ENCODE results near the gene HRH1. TPM values are rescaled to one million over a fixed set of nuclear protein-coding genes. Genes with fewer than 3 reads are reported as not detected.
A peak's percentile ranks its signal among the peaks of the same experiment; 100 is the strongest.

HRH1 gene
- total RNA-seq, 4 donors from 2014 or later, result 0.75 to 1.2 (median 0.98) TPM

DNA sequence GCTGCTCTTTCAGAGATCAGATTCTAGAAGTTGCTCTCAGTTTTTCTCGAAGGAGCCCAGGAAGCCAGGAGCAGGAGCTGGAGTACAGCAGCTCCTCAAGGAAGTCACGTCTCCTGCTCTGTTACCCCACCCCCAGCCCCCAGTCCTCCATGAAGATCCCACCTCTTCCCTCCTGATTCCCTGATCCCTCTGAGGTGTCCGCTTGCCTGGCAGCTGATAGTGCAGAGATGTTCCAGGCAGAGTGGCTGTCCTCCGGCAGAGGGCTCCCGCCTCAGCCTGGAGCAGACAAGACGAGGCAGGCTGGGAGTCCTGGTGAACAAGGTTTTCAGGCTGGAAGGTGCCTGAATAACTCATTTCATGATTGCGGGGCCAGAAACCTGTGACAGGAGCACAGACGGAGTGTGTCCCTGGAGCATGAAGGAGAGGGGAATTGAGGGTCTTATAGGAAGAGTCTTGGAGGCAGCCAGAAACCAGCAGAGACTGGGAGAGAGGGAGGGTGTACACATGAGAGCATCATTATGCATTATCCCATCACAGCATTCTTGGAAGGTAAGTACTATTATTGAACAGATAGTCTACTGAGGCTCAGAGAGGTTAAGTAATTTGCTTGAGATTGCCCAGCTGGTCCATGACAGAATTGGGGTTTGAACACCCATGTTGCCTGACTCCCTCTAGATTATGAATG, 1.2 kb downstream of the HRH1 start:
- in situ Hi-C loops (cut with MboI; ENCODE audit: low sequenced_read_pairs in 4 of 4), result no loop called here
- H3K27ac ChIP-seq, result peak overlapping the region in 1 of 4 donors; percentile 40
- peaks cover 23 to 33% (median 29%) of the 10 kb centered on the region in 3 donors for H3K27me3 ChIP-seq
- peak overlapping the region; percentile 39 to 55 (median 51) for H3K4me3 ChIP-seq
- TF ChIP-seq POLR2A (IDR thresholded peaks at IDR 0.05), result no peak
- TF ChIP-seq, protein P1, sequence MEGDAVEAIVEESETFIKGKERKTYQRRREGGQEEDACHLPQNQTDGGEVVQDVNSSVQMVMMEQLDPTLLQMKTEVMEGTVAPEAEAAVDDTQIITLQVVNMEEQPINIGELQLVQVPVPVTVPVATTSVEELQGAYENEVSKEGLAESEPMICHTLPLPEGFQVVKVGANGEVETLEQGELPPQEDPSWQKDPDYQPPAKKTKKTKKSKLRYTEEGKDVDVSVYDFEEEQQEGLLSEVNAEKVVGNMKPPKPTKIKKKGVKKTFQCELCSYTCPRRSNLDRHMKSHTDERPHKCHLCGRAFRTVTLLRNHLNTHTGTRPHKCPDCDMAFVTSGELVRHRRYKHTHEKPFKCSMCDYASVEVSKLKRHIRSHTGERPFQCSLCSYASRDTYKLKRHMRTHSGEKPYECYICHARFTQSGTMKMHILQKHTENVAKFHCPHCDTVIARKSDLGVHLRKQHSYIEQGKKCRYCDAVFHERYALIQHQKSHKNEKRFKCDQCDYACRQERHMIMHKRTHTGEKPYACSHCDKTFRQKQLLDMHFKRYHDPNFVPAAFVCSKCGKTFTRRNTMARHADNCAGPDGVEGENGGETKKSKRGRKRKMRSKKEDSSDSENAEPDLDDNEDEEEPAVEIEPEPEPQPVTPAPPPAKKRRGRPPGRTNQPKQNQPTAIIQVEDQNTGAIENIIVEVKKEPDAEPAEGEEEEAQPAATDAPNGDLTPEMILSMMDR (IDR thresholded peaks at IDR 0.05 in 4 of 5, conservative IDR thresholded peaks at IDR 0.05 in 1 of 5), result peak; percentile 0 to 61 (median 53)
- peaks cover 7 to 10% of the 10 kb centered on the region in 2 donors for H3K4me1 ChIP-seq
- no peaks in the 10 kb centered on the region for H3K9me3 ChIP-seq
- H3K36me3 ChIP-seq, result no peaks in the 10 kb centered on the region
- ATAC-seq, result peak; percentile 68 to 80
- peak; percentile 19 to 48 for DNase-seq
- intact Hi-C loops (cut with DNase I; ENCODE audit: low total_unique reads), result loop anchor here (1.0 to 10.0 kb wide), 4 partner anchors 52 to 180 kb away; no protein-coding TSS in a partner anchor

DNA sequence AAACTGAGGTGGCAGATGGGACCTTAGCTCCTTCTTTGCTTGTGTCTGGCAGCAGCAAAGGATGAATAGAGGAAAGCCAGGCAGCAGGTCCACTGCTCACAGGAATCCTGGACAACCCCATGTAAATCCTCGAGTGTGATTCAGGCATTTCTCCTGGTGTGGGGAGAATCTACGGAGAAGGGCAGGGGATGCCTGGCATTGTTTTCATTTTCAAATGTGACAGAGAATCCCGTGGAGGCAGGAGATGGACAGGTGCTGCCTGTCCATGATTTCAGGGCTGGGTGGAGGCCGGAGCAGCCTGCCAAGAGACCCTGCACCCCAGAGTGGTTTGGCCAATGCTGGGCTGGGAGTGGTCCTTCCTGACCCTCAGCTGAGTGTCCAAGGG, 1.7 kb downstream of the HRH1 start:
- ATAC-seq (no peak), DNase-seq (no peak)
- intact Hi-C loops (cut with DNase I; ENCODE audit: low total_unique reads) (loop anchor here (5.0 to 10.0 kb wide), 2 partner anchors 51 to 91 kb away; no protein-coding TSS in a partner anchor), in situ Hi-C loops (cut with MboI; ENCODE audit: low sequenced_read_pairs in 4 of 4) (no loop called here)
- Histone ChIP-seq H3K27ac (no peak overlapping the region), H3K4me3 (no peak overlapping the region), H3K4me1 (peaks cover 7 to 10% of the 10 kb centered on the region in 2 donors), H3K36me3 (no peaks in the 10 kb centered on the region), H3K27me3 (peaks cover 23 to 33% (median 29%) of the 10 kb centered on the region in 3 donors), H3K9me3 (no peaks in the 10 kb centered on the region)
- TF ChIP-seq POLR2A (IDR thresholded peaks at IDR 0.05), result no peak
- TF ChIP-seq, protein P1 (IDR thresholded peaks at IDR 0.05 in 4 of 5, conservative IDR thresholded peaks at IDR 0.05 in 1 of 5), result no peak

DNA sequence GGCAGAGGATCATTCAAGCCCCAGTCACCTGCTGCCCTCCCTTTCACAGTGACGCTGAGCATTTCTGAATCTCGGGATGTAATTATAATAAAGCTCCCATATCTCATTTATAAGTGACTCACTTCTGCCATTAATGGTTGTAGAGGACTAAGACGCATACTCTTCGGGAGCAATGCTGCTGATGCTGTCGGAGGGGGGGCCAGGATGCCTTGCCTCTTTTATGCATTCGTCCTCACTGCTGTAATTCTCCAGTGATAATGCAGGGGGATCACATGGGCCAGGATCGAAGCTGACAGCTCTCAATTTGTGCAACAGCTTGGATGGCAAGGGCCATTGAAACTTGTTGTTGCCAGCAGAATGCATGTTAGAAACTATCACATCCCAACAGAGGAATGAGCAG, 3.1 kb downstream of the HRH1 start:
- no peak overlapping the region for H3K27ac ChIP-seq
- in situ Hi-C loops (cut with MboI; ENCODE audit: low sequenced_read_pairs in 4 of 4) (no loop called here), intact Hi-C loops (cut with DNase I; ENCODE audit: low total_unique reads) (loop anchor here (5.0 to 10.0 kb wide), 2 partner anchors 50 to 93 kb away; no protein-coding TSS in a partner anchor)
- H3K4me1 ChIP-seq, result peaks cover 7 to 10% of the 10 kb centered on the region in 2 donors
- no peak for ATAC-seq
- no peak overlapping the region for H3K4me3 ChIP-seq
- TF ChIP-seq, protein P1 (IDR thresholded peaks at IDR 0.05 in 4 of 5, conservative IDR thresholded peaks at IDR 0.05 in 1 of 5), result no peak
- no peak for TF ChIP-seq POLR2A (IDR thresholded peaks at IDR 0.05)
- no peaks in the 10 kb centered on the region for H3K9me3 ChIP-seq
- H3K27me3 ChIP-seq, result peaks cover 23 to 33% (median 29%) of the 10 kb centered on the region in 3 donors
- DNase-seq, result no peak
- no peaks in the 10 kb centered on the region for H3K36me3 ChIP-seq

DNA sequence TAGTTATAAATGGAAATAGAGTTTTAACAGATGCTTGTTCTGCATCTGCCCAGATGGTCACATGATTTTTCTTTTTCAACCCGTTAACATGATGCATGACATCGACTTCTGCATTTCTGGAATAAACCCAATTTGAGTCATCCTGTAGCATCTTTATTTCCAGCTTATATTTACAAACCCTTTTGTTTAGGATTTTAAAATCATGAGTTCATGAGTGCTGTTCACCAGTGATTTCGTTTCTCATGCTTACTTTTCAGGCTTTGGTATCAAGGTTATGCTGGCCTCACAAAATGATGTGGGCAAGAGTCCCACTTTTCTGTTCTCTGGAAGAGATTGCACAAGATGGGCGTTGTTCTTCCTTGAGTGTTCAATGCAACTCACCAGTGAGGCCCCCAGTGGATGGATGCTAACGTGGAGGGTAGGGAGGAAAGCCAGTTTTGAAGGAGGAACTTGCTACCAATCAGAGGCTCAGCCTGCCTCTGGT, 5.2 kb downstream of the HRH1 start:
- DNase-seq (peak; percentile 31 to 55), ATAC-seq (peak; percentile 57 to 66)
- Histone ChIP-seq H3K27me3 (peaks cover 18 to 25% (median 20%) of the 10 kb centered on the region in 3 donors), H3K4me3 (no peak overlapping the region), H3K36me3 (no peaks in the 10 kb centered on the region), H3K4me1 (peaks cover 7 to 10% of the 10 kb centered on the region in 2 donors), H3K27ac (peak overlapping the region in 1 of 4 donors; percentile 54), H3K9me3 (no peaks in the 10 kb centered on the region)
- intact Hi-C loops (cut with DNase I; ENCODE audit: low total_unique reads) (loop anchor here (5.0 to 10.0 kb wide), 2 partner anchors 48 to 95 kb away; no protein-coding TSS in a partner anchor), in situ Hi-C loops (cut with MboI; ENCODE audit: low sequenced_read_pairs in 4 of 4) (no loop called here)
- TF ChIP-seq, protein P1 (IDR thresholded peaks at IDR 0.05 in 4 of 5, conservative IDR thresholded peaks at IDR 0.05 in 1 of 5), result no peak
- TF ChIP-seq POLR2A (IDR thresholded peaks at IDR 0.05), result no peak
